ENCODE measurements around the gene NRROS. TPM values are rescaled to one million over a fixed set of nuclear protein-coding genes. Genes with fewer than 3 reads are reported as not detected.

NRROS gene
- 0.65 and 2.9 TPM in 2 replicates for total RNA-seq (ENCODE audit: low replicate concordance)

DNA sequence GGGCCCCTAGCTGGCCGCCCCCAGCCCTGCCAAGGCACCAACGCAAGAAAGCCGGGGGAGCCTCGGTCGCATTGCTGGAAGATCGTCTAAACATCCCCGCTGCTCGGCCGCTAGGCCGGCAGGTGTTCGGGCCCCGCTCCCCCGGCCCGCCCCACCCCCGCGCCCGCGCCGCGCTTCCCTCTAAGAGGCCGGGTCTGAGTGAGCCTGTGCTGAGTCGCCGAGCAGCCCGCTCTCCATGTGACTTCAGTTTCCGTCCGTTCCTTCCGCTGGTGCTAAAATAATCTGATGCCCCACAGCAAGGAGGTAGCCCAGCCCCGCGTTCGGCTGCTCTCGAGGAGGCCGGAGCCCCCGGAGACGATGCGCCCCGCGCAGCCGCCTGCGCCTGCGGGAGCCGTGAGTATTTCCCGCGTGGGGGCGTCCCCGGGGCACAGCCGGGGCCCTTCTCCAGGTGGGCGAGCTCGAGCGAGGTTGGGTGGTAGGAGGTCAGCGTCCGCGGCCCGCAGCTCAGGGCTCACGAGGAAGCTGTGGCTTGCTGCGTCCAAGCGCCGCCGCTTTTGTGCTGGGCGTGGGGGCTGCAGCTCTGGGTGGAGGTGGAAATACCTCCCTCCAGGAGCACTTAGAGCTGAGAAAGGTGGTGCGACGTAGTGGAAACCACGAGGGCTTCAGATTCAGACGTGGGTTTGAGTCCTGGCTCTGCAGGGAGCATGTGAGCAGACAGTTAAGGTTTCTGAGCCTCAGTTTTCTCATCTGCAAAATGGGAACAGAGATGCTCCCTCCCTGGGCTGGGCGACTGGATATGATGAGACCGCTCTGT lies at the start of gene NRROS:
Gene NRROS (plus strand): TSS at position 212 of the 814 bp plus-strand sequence. CDS start 14,846 bp downstream, outside the sequence.
- DNase-seq (ENCODE audit: low read depth) = peak; percentile 49
- TF ChIP-seq, protein P1, sequence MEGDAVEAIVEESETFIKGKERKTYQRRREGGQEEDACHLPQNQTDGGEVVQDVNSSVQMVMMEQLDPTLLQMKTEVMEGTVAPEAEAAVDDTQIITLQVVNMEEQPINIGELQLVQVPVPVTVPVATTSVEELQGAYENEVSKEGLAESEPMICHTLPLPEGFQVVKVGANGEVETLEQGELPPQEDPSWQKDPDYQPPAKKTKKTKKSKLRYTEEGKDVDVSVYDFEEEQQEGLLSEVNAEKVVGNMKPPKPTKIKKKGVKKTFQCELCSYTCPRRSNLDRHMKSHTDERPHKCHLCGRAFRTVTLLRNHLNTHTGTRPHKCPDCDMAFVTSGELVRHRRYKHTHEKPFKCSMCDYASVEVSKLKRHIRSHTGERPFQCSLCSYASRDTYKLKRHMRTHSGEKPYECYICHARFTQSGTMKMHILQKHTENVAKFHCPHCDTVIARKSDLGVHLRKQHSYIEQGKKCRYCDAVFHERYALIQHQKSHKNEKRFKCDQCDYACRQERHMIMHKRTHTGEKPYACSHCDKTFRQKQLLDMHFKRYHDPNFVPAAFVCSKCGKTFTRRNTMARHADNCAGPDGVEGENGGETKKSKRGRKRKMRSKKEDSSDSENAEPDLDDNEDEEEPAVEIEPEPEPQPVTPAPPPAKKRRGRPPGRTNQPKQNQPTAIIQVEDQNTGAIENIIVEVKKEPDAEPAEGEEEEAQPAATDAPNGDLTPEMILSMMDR (IDR thresholded peaks at IDR 0.05; ENCODE audit: insufficient read depth, low read length) = no peak
- H3K4me3 ChIP-seq (ENCODE audit: low read depth, low read length) = peak within 1 kb of the TSS; percentile 57

GRCh38 chr3:196590279-196590678 lies 49.2 kb upstream of the NRROS start:
- TF ChIP-seq, protein P1 (IDR thresholded peaks at IDR 0.05; ENCODE audit: insufficient read depth, low read length) = no peak
- H3K4me3 ChIP-seq (ENCODE audit: low read depth, low read length) = no peak overlapping the region
- DNase-seq (ENCODE audit: low read depth) = no peak

- no peak overlapping the region for H3K4me3 ChIP-seq (ENCODE audit: low read depth, low read length)
- TF ChIP-seq, protein P1 (IDR thresholded peaks at IDR 0.05; ENCODE audit: insufficient read depth, low read length) = no peak
- DNase-seq (ENCODE audit: low read depth) = no peak
Measured at GRCh38 chr3:196596355-196596754, 43.1 kb upstream of the NRROS start.

GRCh38 chr3:196597971-196598733 lies 41.3 kb upstream of the NRROS start:
- H3K4me3 ChIP-seq (ENCODE audit: low read depth, low read length) = peak overlapping the region; percentile 44
- peak; percentile 23 for DNase-seq (ENCODE audit: low read depth)

DNA sequence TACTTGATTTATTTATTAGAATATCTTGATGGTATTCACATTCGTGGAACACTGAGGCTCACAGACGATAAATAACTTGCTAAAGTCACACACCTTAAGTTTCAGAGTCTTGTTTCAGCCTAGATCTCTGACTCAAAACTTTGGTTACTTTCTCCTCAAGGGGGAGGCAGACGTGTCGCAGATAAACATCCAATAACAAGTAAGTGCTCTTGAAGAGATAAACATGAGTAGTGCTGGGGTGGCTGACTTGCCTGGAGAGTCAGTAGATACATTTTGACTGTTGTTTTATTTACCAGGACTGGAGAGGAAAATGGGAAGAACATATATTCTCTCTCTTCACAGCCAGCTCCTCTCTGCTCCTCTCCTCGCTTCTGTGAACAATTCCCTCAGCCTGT lies 39.8 kb upstream of the NRROS start:
- DNase-seq (ENCODE audit: low read depth) = no peak
- TF ChIP-seq, protein P1 (IDR thresholded peaks at IDR 0.05; ENCODE audit: insufficient read depth, low read length) = no peak

GRCh38 chr3:196600359-196600758 lies 39.1 kb upstream of the NRROS start:
- no peak overlapping the region for H3K4me3 ChIP-seq (ENCODE audit: low read depth, low read length)
- no peak for DNase-seq (ENCODE audit: low read depth)
- TF ChIP-seq, protein P1 (IDR thresholded peaks at IDR 0.05; ENCODE audit: insufficient read depth, low read length) = no peak

More for the DNA sequence above, 39.8 kb upstream of the NRROS start:
- H3K4me3 ChIP-seq (ENCODE audit: low read depth, low read length) = no peak overlapping the region

DNA sequence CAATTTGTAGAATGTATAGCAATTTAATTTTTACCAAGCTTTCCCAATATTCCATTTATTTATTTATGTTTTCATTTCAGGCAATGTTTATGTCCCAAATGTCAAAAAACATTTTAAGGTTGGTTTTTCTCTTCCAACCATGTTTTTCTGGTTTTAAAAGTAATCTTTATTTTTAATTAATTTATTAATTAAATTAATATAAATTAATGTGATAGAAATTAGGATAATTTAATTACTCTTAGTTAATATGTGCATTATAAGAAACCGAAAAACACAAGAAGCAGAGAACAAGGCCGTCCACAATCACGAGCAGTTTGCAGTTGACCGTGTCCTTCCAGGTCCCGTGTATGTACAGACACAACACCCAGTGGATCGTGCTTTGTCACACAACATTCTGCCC lies 36.8 kb upstream of the NRROS start:
- DNase-seq (ENCODE audit: low read depth) = no peak
- H3K4me3 ChIP-seq (ENCODE audit: low read depth, low read length) = no peak overlapping the region
- TF ChIP-seq, protein P1 (IDR thresholded peaks at IDR 0.05; ENCODE audit: insufficient read depth, low read length) = no peak
